Neural progenitor cell (in vitro differentiated cells): ENCODE results near the gene LPCAT4.
"Not testable (repeated sequence)": the region's sequence is repeated elsewhere in the genome, so short reads cannot be mapped to it uniquely, and the experiment has no call there.

Experiments used
- CTCF ChIP-seq: fragments of 200-600 bp; sonication (generic); IDR thresholded peaks from 2 replicates; pipeline ENCODE4 v1.5.1; 2017; ENCODE audit warnings: antibody characterized with exemption, mild to moderate bottlenecking
- EZH2 ChIP-seq: fragments of 200-600 bp; sonication (generic); IDR thresholded peaks from 2 replicates; pipeline ENCODE4 v1.6.1; 2017; ENCODE audit warnings: antibody characterized with exemption, mild to moderate bottlenecking, moderate library complexity
- EZH2phosphoT487 ChIP-seq: fragments of 200-600 bp; sonication (generic); IDR thresholded peaks from 2 replicates; pipeline ENCODE4 v1.6.1; 2017; ENCODE audit warnings: antibody characterized with exemption

GRCh38 chr15:34397637-34398259 lies 30.8 kb upstream of the LPCAT4 start:
- not testable (repeated sequence) for TF ChIP-seq CTCF, EZH2, EZH2phosphoT487
